K562 (cell line): Measurements from ENCODE around the gene XPC. TPM values are rescaled to one million over a fixed set of nuclear protein-coding genes. Genes with fewer than 3 reads are reported as not detected.
A peak's percentile ranks its signal among the peaks of the same experiment; 100 is the strongest.

Experiments
- ATF2 ChIP-seq: sonication (generic); formaldehyde crosslinking; IDR thresholded peaks from 2 replicates; pipeline ENCODE4 v1.8.1; 2022; ENCODE audit warnings: missing genetic modification reagents
- CBX3 ChIP-seq, 2 experiments: IDR thresholded peaks; 1 replicate in 1 of 2; 2 replicates in 1 of 2; pipeline ENCODE4 v1.6.1; 2012; ENCODE audit warnings: inconsistent platforms in 2 of 2, low read length in 2 of 2, borderline replicate concordance in 1 of 2, control low read depth in 1 of 2
- FOXM1 ChIP-seq, 2 experiments: fragments of 450-650 bp in 1 of 2; sonication (generic) in 1 of 2; formaldehyde crosslinking in 1 of 2; IDR thresholded peaks; 2 replicates each; pipeline versions ENCODE4 v1.6.1 to v1.9.0; 2017 to 2022; ENCODE audit warnings: low read depth in 2 of 2, mild to moderate bottlenecking in 2 of 2, missing genetic modification reagents in 1 of 2, moderate library complexity in 1 of 2
- HNRNPLL ChIP-seq: fragments of 200-400 bp; formaldehyde crosslinking; IDR thresholded peaks from 2 replicates; pipeline ENCODE4 v1.6.1; 2017; ENCODE audit warnings: low read length, low read depth, mild to moderate bottlenecking; ENCODE audit not compliant: poor library complexity, severe bottlenecking
- PURB ChIP-seq: sonication (generic); formaldehyde crosslinking; IDR thresholded peaks from 2 replicates; pipeline ENCODE4 v1.9.0; 2021; ENCODE audit warnings: low read depth, mild to moderate bottlenecking, missing genetic modification reagents
- RCOR1 ChIP-seq, 2 experiments: IDR thresholded peaks; 2 replicates each; pipeline ENCODE4 v1.6.1; 2012; ENCODE audit warnings: low read depth in 2 of 2, low read length in 2 of 2, borderline replicate concordance in 1 of 2, improper control_type of control experiment in 1 of 2
- SIN3B ChIP-seq: fragments of 450-650 bp; IDR thresholded peaks from 2 replicates; pipeline ENCODE4 v1.6.1; 2017; ENCODE audit warnings: low read depth, mild to moderate bottlenecking, moderate library complexity
- TCF3 ChIP-seq: sonication (generic); formaldehyde crosslinking; IDR thresholded peaks from 2 replicates; pipeline ENCODE4 v1.4.0; 2020; ENCODE audit warnings: mild to moderate bottlenecking, missing genetic modification reagents
- YBX1 ChIP-seq: fragments of 450-650 bp; IDR thresholded peaks from 2 replicates; pipeline ENCODE4 v1.7.1; 2016; ENCODE audit warnings: mild to moderate bottlenecking
- ZNF644 ChIP-seq: fragments of 200-800 bp; sonication (Bioruptor generic); IDR thresholded peaks from 2 replicates; pipeline ENCODE4 v1.6.1; 2016; ENCODE audit warnings: low read depth, missing genetic modification characterization, missing compliant biosample characterization
- ZNF668 ChIP-seq: fragments of 250-450 bp; sonication (Bioruptor Pico); IDR thresholded peaks from 2 replicates; pipeline ENCODE4 v1.8.0; 2022; ENCODE audit warnings: mild to moderate bottlenecking, inconsistent platforms
- ZNF696 ChIP-seq: fragments of 250-450 bp; sonication (Bioruptor Pico); conservative IDR thresholded peaks from 2 replicates; pipeline ENCODE4 v1.4.0; 2020; ENCODE audit warnings: mild to moderate bottlenecking, moderate library complexity
- polyA plus RNA-seq, 8 experiments: library from polyadenylated mRNA; depleted of rRNA in 4 of 8; stranded (reverse) in 5 of 8; unstranded in 3 of 8; fragments of >200 nt; fragmentation: Nextera tagmentation in 2 of 8; fragmentation: Illumina TruSeq in 1 of 8; extraction: Ambion mirVana in 2 of 8; extraction: Trizol in 1 of 8; gene quantifications; 2 replicates each; pipeline versions ENCODE4 v1.2.1 to v1.2.3, GENCODE V29; 2011 to 2014; ENCODE audit warnings: inconsistent platforms in 1 of 8, missing spikeins in 1 of 8
- total RNA-seq, 7 experiments: library from RNA; depleted of rRNA in 6 of 7; stranded (reverse); fragments of >200 nt in 6 of 7; fragmentation: Illumina TruSeq in 2 of 7; extraction: Trizol in 2 of 7; gene quantifications; 2 replicates each; pipeline versions ENCODE4 v1.2.1 to v1.2.3, GENCODE V29; 2011 to 2021; ENCODE audit warnings: low replicate concordance in 1 of 7
- TF ChIP-seq, protein P1 (sequence below): fragments of 450-650 bp; IDR thresholded peaks from 2 replicates; pipeline ENCODE4 v1.6.1; 2018; ENCODE audit not compliant: partially characterized antibody
- TF ChIP-seq, protein P2 (sequence below): IDR thresholded peaks from 3 replicates; pipeline ENCODE4 v1.6.1; 2011; ENCODE audit warnings: borderline replicate concordance, mild to moderate bottlenecking, moderate library complexity; ENCODE audit not compliant: insufficient read length; ENCODE audit errors: extremely low read depth
- TF ChIP-seq, protein P3 (sequence below): fragments of 450-650 bp; formaldehyde crosslinking; IDR thresholded peaks from 2 replicates; pipeline ENCODE4 v1.4.0; 2020; ENCODE audit warnings: mild to moderate bottlenecking, moderate library complexity
- TF ChIP-seq, protein P4 (sequence below): fragments of 450-650 bp; IDR thresholded peaks from 2 replicates; pipeline ENCODE4 v1.6.1; 2016

The XPC gene
- total and polyA plus RNA-seq, 9 of the 15 experiments (the other 6 are each of a cell fraction or from before 2014, with no cell fraction given): 3.8 to 54.7 (median 41.3) TPM

DNA sequence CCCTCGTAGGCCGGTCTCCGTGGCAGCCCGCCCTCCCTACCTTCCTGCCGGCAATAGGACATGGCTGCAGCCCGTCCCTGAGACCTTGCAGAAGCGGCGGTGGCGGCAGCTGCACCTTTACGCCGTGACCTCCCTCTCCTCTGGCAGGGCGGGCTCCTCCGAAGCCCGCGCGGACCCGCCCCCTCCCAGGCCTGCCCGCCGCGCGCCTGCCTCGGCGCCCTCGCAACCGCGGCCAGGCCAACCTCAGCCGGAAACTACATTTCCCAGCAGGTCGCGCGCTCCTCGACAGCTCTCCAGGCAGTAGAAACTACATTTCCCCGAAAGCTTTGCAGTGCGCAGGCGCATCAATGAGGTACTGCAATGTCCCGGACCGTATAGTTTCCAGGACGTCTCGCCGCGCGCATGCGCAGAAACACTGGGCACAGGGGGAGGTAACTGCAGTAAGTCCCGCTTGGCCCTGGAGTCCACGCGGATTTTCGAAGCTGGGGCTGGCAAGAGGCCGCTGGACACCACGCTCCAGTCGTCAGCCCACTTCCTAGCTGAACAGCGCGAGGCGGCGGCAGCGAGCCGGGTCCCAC, 53.7 kb downstream of the XPC start, which contains the start of the genes CHCHD4 and TMEM43 (continued):
- TF ChIP-seq HNRNPLL: no peak
- TF ChIP-seq ZNF696 (CRISPR knock-in tag): no peak
- no peak for TF ChIP-seq YBX1
- no peak for TF ChIP-seq FOXM1 (IDR thresholded peaks at IDR 0.05; ENCODE audit: low read depth)
- no peak for TF ChIP-seq FOXM1 (CRISPR knock-in tag; IDR thresholded peaks at IDR 0.05; ENCODE audit: low read depth)
- TF ChIP-seq ZNF668 (CRISPR knock-in tag): no peak
- TF ChIP-seq ATF2 (CRISPR knock-in tag): no peak
- TF ChIP-seq CBX3 (IDR thresholded peaks at IDR 0.05; ENCODE audit: borderline replicate concordance in 1 of 2, low read length in 2 of 2): peak in 1 of 2 experiments; percentile 70; a peak in 2 of 3 replicates
- TF ChIP-seq, protein P1, sequence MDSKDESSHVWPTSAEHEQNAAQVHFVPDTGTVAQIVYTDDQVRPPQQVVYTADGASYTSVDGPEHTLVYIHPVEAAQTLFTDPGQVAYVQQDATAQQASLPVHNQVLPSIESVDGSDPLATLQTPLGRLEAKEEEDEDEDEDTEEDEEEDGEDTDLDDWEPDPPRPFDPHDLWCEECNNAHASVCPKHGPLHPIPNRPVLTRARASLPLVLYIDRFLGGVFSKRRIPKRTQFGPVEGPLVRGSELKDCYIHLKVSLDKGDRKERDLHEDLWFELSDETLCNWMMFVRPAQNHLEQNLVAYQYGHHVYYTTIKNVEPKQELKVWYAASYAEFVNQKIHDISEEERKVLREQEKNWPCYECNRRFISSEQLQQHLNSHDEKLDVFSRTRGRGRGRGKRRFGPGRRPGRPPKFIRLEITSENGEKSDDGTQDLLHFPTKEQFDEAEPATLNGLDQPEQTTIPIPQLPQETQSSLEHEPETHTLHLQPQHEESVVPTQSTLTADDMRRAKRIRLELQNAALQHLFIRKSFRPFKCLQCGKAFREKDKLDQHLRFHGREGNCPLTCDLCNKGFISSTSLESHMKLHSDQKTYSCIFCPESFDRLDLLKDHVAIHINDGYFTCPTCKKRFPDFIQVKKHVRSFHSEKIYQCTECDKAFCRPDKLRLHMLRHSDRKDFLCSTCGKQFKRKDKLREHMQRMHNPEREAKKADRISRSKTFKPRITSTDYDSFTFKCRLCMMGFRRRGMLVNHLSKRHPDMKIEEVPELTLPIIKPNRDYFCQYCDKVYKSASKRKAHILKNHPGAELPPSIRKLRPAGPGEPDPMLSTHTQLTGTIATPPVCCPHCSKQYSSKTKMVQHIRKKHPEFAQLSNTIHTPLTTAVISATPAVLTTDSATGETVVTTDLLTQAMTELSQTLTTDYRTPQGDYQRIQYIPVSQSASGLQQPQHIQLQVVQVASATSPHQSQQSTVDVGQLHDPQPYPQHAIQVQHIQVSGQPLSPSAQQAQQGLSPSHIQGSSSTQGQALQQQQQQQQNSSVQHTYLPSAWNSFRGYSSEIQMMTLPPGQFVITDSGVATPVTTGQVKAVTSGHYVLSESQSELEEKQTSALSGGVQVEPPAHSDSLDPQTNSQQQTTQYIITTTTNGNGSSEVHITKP: no peak
- TF ChIP-seq ZNF644 (tag): peak; percentile 91; the same call in 1 of the 2 replicates
- TF ChIP-seq, protein P2, sequence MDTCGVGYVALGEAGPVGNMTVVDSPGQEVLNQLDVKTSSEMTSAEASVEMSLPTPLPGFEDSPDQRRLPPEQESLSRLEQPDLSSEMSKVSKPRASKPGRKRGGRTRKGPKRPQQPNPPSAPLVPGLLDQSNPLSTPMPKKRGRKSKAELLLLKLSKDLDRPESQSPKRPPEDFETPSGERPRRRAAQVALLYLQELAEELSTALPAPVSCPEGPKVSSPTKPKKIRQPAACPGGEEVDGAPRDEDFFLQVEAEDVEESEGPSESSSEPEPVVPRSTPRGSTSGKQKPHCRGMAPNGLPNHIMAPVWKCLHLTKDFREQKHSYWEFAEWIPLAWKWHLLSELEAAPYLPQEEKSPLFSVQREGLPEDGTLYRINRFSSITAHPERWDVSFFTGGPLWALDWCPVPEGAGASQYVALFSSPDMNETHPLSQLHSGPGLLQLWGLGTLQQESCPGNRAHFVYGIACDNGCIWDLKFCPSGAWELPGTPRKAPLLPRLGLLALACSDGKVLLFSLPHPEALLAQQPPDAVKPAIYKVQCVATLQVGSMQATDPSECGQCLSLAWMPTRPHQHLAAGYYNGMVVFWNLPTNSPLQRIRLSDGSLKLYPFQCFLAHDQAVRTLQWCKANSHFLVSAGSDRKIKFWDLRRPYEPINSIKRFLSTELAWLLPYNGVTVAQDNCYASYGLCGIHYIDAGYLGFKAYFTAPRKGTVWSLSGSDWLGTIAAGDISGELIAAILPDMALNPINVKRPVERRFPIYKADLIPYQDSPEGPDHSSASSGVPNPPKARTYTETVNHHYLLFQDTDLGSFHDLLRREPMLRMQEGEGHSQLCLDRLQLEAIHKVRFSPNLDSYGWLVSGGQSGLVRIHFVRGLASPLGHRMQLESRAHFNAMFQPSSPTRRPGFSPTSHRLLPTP: no peak
- TF ChIP-seq PURB: no peak
- no peak for TF ChIP-seq RCOR1 (IDR thresholded peaks at IDR 0.05; ENCODE audit: borderline replicate concordance in 1 of 2, low read depth in 2 of 2, low read length in 2 of 2)
- peak; percentile 76; the same call in 1 of the 2 replicates for TF ChIP-seq SIN3B
- no peak for TF ChIP-seq TCF3 (CRISPR knock-in tag)
- TF ChIP-seq, protein P3, sequence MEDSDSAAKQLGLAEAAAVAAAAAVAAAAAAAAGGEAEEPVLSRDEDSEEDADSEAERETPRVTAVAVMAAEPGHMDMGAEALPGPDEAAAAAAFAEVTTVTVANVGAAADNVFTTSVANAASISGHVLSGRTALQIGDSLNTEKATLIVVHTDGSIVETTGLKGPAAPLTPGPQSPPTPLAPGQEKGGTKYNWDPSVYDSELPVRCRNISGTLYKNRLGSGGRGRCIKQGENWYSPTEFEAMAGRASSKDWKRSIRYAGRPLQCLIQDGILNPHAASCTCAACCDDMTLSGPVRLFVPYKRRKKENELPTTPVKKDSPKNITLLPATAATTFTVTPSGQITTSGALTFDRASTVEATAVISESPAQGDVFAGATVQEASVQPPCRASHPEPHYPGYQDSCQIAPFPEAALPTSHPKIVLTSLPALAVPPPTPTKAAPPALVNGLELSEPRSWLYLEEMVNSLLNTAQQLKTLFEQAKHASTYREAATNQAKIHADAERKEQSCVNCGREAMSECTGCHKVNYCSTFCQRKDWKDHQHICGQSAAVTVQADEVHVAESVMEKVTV: no peak
- TF ChIP-seq, protein P4, sequence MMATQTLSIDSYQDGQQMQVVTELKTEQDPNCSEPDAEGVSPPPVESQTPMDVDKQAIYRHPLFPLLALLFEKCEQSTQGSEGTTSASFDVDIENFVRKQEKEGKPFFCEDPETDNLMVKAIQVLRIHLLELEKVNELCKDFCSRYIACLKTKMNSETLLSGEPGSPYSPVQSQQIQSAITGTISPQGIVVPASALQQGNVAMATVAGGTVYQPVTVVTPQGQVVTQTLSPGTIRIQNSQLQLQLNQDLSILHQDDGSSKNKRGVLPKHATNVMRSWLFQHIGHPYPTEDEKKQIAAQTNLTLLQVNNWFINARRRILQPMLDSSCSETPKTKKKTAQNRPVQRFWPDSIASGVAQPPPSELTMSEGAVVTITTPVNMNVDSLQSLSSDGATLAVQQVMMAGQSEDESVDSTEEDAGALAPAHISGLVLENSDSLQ: no peak
